ENCODE measurements around the gene SUSD4.

SUSD4 gene

GRCh38 chr1:223266632-223267172 is 97.3 kb downstream of the SUSD4 start:
- TF ChIP-seq TCF12 (IDR thresholded peaks at IDR 0.05; ENCODE audit: low read depth) (no peak), TEAD4 (IDR thresholded peaks at IDR 0.05) (no peak), ZBTB7A (IDR thresholded peaks at IDR 0.05; ENCODE audit: low read depth) (no peak), EGR1 (IDR thresholded peaks at IDR 0.05) (no peak), CEBPB (IDR thresholded peaks at IDR 0.05) (no peak), YY1 (IDR thresholded peaks at IDR 0.05; ENCODE audit: low read depth) (no peak), RAD21 (IDR thresholded peaks at IDR 0.05; ENCODE audit: low read depth) (no peak)

GRCh38 chr1:223264983-223265908 is 98.7 kb downstream of the SUSD4 start:
- TF ChIP-seq REST (IDR thresholded peaks at IDR 0.05; ENCODE audit: low read depth) = no peak
- no peak for TF ChIP-seq FOXM1 (IDR thresholded peaks at IDR 0.05; ENCODE audit: borderline replicate concordance, low read depth)
- TF ChIP-seq CREB1 (IDR thresholded peaks at IDR 0.05; ENCODE audit: low read depth) = no peak
- TF ChIP-seq TEAD4 (IDR thresholded peaks at IDR 0.05) = no peak
- TF ChIP-seq RAD21 (IDR thresholded peaks at IDR 0.05; ENCODE audit: low read depth) = no peak
- TF ChIP-seq CEBPB (IDR thresholded peaks at IDR 0.05) = no peak

- TF ChIP-seq TCF12 (IDR thresholded peaks at IDR 0.05; ENCODE audit: low read depth) (no peak), EP300 (IDR thresholded peaks at IDR 0.05; ENCODE audit: borderline replicate concordance) (no peak), USF1 (IDR thresholded peaks at IDR 0.05) (no peak), MAX (IDR thresholded peaks at IDR 0.05) (no peak), CEBPB (IDR thresholded peaks at IDR 0.05) (no peak), EGR1 (IDR thresholded peaks at IDR 0.05) (no peak), REST (IDR thresholded peaks at IDR 0.05; ENCODE audit: low read depth) (no peak), TEAD4 (IDR thresholded peaks at IDR 0.05) (no peak), RAD21 (IDR thresholded peaks at IDR 0.05; ENCODE audit: low read depth) (no peak), TAF1 (IDR thresholded peaks at IDR 0.05; ENCODE audit: low read depth) (no peak), NFIC (IDR thresholded peaks at IDR 0.05) (no peak), ZBTB7A (IDR thresholded peaks at IDR 0.05; ENCODE audit: low read depth) (no peak)
These were observed 99.4 kb downstream of the SUSD4 start for GRCh38 chr1:223264529-223264928.

- TF ChIP-seq EGR1 (IDR thresholded peaks at IDR 0.05) = no peak
- TF ChIP-seq YY1 (IDR thresholded peaks at IDR 0.05; ENCODE audit: low read depth) = no peak
- TF ChIP-seq ZBTB7A (IDR thresholded peaks at IDR 0.05; ENCODE audit: low read depth) = no peak
- no peak for TF ChIP-seq NFIC (IDR thresholded peaks at IDR 0.05)
- TF ChIP-seq EP300 (IDR thresholded peaks at IDR 0.05; ENCODE audit: borderline replicate concordance) = no peak
- TF ChIP-seq TEAD4 (IDR thresholded peaks at IDR 0.05) = no peak
- TF ChIP-seq TAF1 (IDR thresholded peaks at IDR 0.05; ENCODE audit: low read depth) = no peak
- no peak for TF ChIP-seq MAX (IDR thresholded peaks at IDR 0.05)
- no peak for TF ChIP-seq USF1 (IDR thresholded peaks at IDR 0.05)
- no peak for TF ChIP-seq CREB1 (IDR thresholded peaks at IDR 0.05; ENCODE audit: low read depth)
- no peak for TF ChIP-seq REST (IDR thresholded peaks at IDR 0.05; ENCODE audit: low read depth)
- TF ChIP-seq RAD21 (IDR thresholded peaks at IDR 0.05; ENCODE audit: low read depth) = no peak
- TF ChIP-seq TCF12 (IDR thresholded peaks at IDR 0.05; ENCODE audit: low read depth) = no peak
- TF ChIP-seq FOXM1 (IDR thresholded peaks at IDR 0.05; ENCODE audit: borderline replicate concordance, low read depth) = no peak
- no peak for TF ChIP-seq CEBPB (IDR thresholded peaks at IDR 0.05)
These were observed 102.1 kb downstream of the SUSD4 start for GRCh38 chr1:223261914-223262313.

Measured in Ishikawa (cell line).